Measurements from ENCODE around the gene MAGI2. TPM values are rescaled to one million over a fixed set of nuclear protein-coding genes. Genes with fewer than 3 reads are reported as not detected.

MAGI2 gene
- total RNA-seq, 4 donors from 2014 or later = 0.90 to 2.4 (median 0.99) TPM

DNA sequence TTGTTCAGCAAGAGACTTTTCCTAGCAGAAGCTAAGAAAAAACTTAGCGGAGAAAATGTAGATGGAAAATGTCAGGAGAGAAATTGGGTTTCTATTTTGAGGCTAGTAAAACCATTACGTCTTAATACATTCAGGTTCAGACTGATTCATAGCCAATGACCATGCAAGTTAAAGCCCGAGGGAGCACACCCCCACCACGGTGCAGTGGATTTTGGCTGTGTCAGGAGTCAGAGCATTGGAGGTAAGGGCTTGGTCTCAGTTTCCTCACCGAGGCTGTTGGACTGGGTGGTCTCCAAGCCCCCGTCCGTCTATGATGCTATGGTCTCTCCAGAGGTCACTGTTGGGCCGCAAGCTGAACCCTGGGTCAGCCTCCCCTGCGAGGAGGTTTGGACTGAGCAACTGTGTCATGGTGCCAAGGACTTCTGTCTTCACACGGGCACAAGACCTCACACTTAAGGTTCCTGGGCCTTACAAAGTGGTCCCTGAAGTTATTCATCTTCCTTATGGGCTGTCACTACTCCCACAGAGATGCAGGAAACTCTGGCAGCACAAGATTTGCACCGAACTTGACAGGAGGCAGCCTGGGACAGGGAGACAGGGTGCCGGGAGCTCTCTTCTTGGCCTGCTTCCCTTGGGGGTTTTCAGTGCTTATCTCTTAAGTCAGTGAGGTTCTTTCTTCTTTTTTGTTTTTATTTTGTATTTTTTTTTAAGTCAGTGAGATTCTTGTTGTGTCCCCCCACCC lies 1468.1 kb downstream of the MAGI2 start:
- Histone ChIP-seq H3K4me1 (no peaks in the 10 kb centered on the region), H3K27me3 (no peaks in the 10 kb centered on the region), H3K4me3 (no peak overlapping the region), H3K36me3 (no peaks in the 10 kb centered on the region), H3K27ac (peak overlapping the region in 1 of 4 donors; percentile 6), H3K9me3 (no peaks in the 10 kb centered on the region)
- ATAC-seq (no peak), DNase-seq (no peak)
- TF ChIP-seq POLR2A (IDR thresholded peaks at IDR 0.05) (no peak), CTCF (IDR thresholded peaks at IDR 0.05 in 4 of 5, conservative IDR thresholded peaks at IDR 0.05 in 1 of 5) (no peak)
- in situ Hi-C loops (cut with MboI; ENCODE audit: low sequenced_read_pairs in 4 of 4) = no loop called here
- intact Hi-C loops (cut with DNase I; ENCODE audit: low total_unique reads) = no loop called here

DNA sequence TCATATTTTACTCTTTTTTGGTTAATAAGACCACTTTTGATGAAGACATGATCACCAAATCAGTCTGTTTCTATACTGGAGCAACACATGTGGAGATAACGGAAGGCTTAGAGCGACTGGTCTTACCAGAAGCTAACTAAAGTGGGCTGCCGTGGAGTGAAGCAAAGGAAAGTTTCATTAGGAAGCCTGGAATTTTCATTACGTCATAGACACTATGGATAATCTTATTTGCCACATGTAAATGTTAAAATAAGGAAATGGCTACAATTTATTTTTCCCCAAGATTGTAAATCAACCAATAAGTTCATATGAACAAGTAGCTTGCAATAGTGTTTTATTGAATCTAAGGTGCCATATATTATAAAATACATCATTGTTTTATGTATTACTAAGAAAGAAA lies 1469.5 kb downstream of the MAGI2 start:
- Histone ChIP-seq H3K4me1 (peaks cover 0 to 3% of the 10 kb centered on the region in 2 donors), H3K27me3 (no peaks in the 10 kb centered on the region), H3K36me3 (no peaks in the 10 kb centered on the region), H3K27ac (no peak overlapping the region), H3K9me3 (no peaks in the 10 kb centered on the region), H3K4me3 (no peak overlapping the region)
- DNase-seq (no peak), ATAC-seq (no peak)
- TF ChIP-seq CTCF (IDR thresholded peaks at IDR 0.05 in 4 of 5, conservative IDR thresholded peaks at IDR 0.05 in 1 of 5) (no peak), POLR2A (IDR thresholded peaks at IDR 0.05) (no peak)
- intact Hi-C loops (cut with DNase I; ENCODE audit: low total_unique reads) = no loop called here
- in situ Hi-C loops (cut with MboI; ENCODE audit: low sequenced_read_pairs in 4 of 4) = no loop called here

GRCh38 chr7:77982926-77983550 lies 1470.4 kb downstream of the MAGI2 start:
- in situ Hi-C loops (cut with MboI; ENCODE audit: low sequenced_read_pairs in 4 of 4) (no loop called here), intact Hi-C loops (cut with DNase I; ENCODE audit: low total_unique reads) (no loop called here)
- Histone ChIP-seq H3K4me3 (no peak overlapping the region), H3K36me3 (no peaks in the 10 kb centered on the region), H3K27ac (no peak overlapping the region), H3K27me3 (no peaks in the 10 kb centered on the region), H3K4me1 (peaks cover 0 to 3% of the 10 kb centered on the region in 2 donors), H3K9me3 (no peaks in the 10 kb centered on the region)
- TF ChIP-seq CTCF (IDR thresholded peaks at IDR 0.05 in 4 of 5, conservative IDR thresholded peaks at IDR 0.05 in 1 of 5) = no peak
- TF ChIP-seq POLR2A (IDR thresholded peaks at IDR 0.05) = no peak
- no peak for ATAC-seq
- DNase-seq = no peak

DNA sequence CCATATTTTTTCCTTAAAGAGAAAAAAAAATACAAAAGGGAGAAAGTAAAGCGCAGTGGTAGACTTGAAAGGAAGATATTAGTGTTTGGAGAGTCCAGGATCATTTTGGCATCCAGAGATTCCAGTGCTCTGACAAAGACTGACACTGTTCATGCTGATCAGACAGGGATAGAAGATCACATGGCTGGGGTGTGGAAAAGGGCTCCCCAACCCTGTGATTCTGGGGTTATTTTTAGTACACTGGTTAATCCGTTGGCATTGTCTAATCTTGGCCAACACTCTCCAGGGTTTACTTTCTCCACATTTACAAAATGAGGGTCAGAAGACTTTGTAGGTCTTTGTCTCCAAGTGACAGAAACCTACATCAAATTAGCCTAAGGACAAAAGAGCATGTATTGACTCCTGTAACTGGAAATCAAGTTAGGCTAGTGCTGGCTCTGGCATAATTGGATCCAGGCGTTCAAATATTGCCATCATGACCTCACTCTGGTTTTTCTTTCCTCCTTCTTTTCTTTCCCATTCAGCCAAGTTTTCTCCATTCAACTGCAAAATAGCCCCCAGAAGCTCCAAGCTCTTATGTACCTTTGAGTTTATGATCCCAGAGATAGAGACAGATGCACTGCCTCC lies 1473.3 kb downstream of the MAGI2 start:
- ATAC-seq = no peak
- no peak for TF ChIP-seq CTCF (IDR thresholded peaks at IDR 0.05 in 4 of 5, conservative IDR thresholded peaks at IDR 0.05 in 1 of 5)
- TF ChIP-seq POLR2A (IDR thresholded peaks at IDR 0.05) = no peak

More for the DNA sequence above, 1473.3 kb downstream of the MAGI2 start:
- DNase-seq = no peak
- H3K27ac ChIP-seq = no peak overlapping the region
- no peak overlapping the region for H3K4me3 ChIP-seq
- intact Hi-C loops (cut with DNase I; ENCODE audit: low total_unique reads) = no loop called here
- no peaks in the 10 kb centered on the region for H3K27me3 ChIP-seq
- H3K36me3 ChIP-seq = no peaks in the 10 kb centered on the region
- H3K9me3 ChIP-seq = no peaks in the 10 kb centered on the region
- H3K4me1 ChIP-seq = peaks cover 0 to 3% of the 10 kb centered on the region in 2 donors
- in situ Hi-C loops (cut with MboI; ENCODE audit: low sequenced_read_pairs in 4 of 4) = no loop called here
